Peyer's patch (tissue), 4 donors: ENCODE measurements around the gene SDF2L1. TPM values are rescaled to one million over a fixed set of nuclear protein-coding genes. Genes with fewer than 3 reads are reported as not detected.

ENCODE experiments used
- DNase-seq, 3 donors: peaks; one replicate each; pipeline ENCODE4 v3.0.0-alpha.2; 2017 to 2019
- H3K27ac ChIP-seq, 4 donors: fragments of 200-600 bp; sonication (generic); one replicate each; pipeline ENCODE4 v1.5.1; 2016 to 2019
- H3K27me3 ChIP-seq, 2 donors: fragments of 200-600 bp; sonication (generic); one replicate each; pipeline ENCODE4 v1.5.1; 2019
- H3K36me3 ChIP-seq, 3 donors: fragments of 200-600 bp; sonication (generic); one replicate each; pipeline ENCODE4 v1.5.1; 2016 to 2019
- H3K4me1 ChIP-seq, 4 donors: fragments of 200-600 bp; sonication (generic); one replicate each; pipeline ENCODE4 v1.5.1; 2016 to 2019
- H3K4me3 ChIP-seq, 4 donors: fragments of 200-600 bp; sonication (generic); 1 replicate in 3 of 4; 2 replicates in 1 of 4; pipeline ENCODE4 v1.5.1; 2016 to 2019; ENCODE audit warnings: mild to moderate bottlenecking in 1 of 4
- H3K9me3 ChIP-seq, 4 donors: fragments of 200-600 bp; sonication (generic); one replicate each; pipeline ENCODE4 v1.5.1; 2016 to 2019; ENCODE audit warnings: mild to moderate bottlenecking in 1 of 4
- POLR2A ChIP-seq, 2 donors: fragments of 450-650 bp; IDR thresholded peaks; one replicate each; pipeline ENCODE4 v1.5.1; 2017; ENCODE audit warnings: antibody characterized with exemption in 2 of 2, mild to moderate bottlenecking in 2 of 2, moderate library complexity in 2 of 2
- total RNA-seq, 4 donors: library from RNA; depleted of rRNA; stranded (reverse); fragments of >200 nt; gene quantifications; one replicate each; pipeline ENCODE4 v1.1.0, GENCODE V29; 2016
- TF ChIP-seq, protein P1 (sequence below), 6 experiments: fragments of 450-650 bp in 4 of 6; fragments of 200-600 bp in 2 of 6; sonication (generic) in 1 of 6; IDR thresholded peaks; one replicate each; pipeline ENCODE4 v1.5.1; 2017 to 2019; ENCODE audit warnings: antibody characterized with exemption in 6 of 6, mild to moderate bottlenecking in 3 of 6, moderate library complexity in 1 of 6

SDF2L1 gene
- total RNA-seq, 4 donors from 2014 or later: 14.9 to 49.2 (median 30.0) TPM

DNA sequence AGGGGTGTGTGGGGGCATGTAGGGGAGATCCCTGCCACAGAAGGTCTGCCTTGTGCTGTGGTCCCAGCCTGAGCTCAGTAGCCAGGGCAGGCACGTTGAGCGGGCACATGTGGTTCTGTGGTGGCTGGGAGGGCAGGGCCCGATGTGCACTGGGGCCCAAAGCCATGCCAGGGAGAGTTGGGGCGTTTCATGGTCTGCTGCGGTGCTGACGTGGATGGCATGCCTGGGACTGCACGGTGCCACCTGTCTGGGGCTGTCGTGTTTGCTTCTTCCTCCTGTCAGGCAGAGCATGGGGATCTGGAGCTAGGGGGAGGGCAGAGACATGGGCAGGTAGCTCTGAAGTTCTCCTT lies 43.0 kb downstream of the SDF2L1 start:
- H3K4me3 ChIP-seq: no peak overlapping the region
- TF ChIP-seq, protein P1, sequence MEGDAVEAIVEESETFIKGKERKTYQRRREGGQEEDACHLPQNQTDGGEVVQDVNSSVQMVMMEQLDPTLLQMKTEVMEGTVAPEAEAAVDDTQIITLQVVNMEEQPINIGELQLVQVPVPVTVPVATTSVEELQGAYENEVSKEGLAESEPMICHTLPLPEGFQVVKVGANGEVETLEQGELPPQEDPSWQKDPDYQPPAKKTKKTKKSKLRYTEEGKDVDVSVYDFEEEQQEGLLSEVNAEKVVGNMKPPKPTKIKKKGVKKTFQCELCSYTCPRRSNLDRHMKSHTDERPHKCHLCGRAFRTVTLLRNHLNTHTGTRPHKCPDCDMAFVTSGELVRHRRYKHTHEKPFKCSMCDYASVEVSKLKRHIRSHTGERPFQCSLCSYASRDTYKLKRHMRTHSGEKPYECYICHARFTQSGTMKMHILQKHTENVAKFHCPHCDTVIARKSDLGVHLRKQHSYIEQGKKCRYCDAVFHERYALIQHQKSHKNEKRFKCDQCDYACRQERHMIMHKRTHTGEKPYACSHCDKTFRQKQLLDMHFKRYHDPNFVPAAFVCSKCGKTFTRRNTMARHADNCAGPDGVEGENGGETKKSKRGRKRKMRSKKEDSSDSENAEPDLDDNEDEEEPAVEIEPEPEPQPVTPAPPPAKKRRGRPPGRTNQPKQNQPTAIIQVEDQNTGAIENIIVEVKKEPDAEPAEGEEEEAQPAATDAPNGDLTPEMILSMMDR (IDR thresholded peaks at IDR 0.05): no peak
- TF ChIP-seq POLR2A (IDR thresholded peaks at IDR 0.05): no peak
- no peak for DNase-seq
- peaks cover 0 to 82% (median 0%) of the 10 kb centered on the region in 3 donors for H3K36me3 ChIP-seq
- H3K4me1 ChIP-seq: no peaks in the 10 kb centered on the region
- no peaks in the 10 kb centered on the region for H3K27me3 ChIP-seq
- no peak overlapping the region for H3K27ac ChIP-seq
- H3K9me3 ChIP-seq: no peaks in the 10 kb centered on the region

DNA sequence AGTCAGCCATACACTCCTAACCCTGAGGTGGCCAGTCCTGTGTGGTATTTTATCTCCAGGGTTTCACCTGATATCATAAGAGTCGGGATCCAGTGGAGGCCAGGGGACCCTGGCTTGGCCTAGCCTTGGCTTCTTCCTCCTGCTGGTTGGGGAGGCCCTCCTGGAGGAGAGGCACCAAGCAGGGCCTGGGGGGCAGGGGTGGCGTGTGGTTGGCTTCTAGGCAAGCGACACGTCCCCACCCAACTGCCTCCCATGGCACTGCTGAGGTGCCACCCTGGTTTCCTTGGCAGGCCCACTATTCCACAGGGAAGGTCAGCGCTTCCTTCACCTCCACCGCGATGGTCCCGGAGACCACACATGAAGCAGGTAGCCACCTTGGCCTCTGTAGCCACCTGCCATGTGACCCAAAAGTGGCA lies 44.1 kb downstream of the SDF2L1 start:
- TF ChIP-seq, protein P1 (IDR thresholded peaks at IDR 0.05): no peak
- TF ChIP-seq POLR2A (IDR thresholded peaks at IDR 0.05): no peak
- no peak for DNase-seq
- Histone ChIP-seq H3K9me3 (no peaks in the 10 kb centered on the region), H3K36me3 (peaks cover 0 to 81% (median 0%) of the 10 kb centered on the region in 3 donors), H3K4me1 (no peaks in the 10 kb centered on the region), H3K27me3 (no peaks in the 10 kb centered on the region), H3K4me3 (no peak overlapping the region), H3K27ac (no peak overlapping the region)

DNA sequence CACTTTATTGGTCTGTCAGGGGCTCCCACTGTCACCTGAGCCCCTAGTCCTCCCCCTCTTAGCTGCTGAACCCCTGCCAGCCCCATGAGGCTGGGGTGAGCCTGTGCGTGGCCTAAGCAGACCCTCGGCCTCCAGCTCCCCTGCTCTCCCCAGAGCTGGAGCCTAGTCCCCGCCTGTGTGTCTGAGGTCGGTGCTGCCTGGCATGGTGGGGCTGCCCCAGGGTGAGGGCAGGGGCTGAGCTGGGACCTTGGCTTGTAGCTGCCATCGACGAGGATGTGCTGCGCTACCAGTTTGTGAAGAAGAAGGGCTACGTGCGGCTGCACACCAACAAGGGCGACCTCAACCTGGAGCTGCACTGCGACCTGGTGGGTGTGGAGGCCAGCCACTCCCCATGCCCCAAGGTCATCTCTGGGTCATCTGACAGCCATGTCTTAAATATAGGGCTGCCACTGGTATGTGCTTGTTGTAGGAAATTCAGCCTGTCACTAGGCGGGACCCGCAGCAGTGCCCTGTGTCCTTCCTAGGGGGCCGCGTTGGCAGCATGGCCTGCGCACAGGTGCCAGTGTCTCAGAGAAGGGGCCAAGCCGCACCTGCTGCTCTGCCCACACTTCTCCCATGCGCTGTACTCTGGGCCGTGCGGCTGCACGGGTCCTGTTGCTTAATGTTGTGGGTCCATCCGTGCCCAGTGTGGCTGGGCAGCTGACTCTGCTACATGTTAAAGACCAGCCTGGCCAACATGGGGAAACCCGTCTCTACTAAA lies 44.7 kb downstream of the SDF2L1 start:
- H3K4me3 ChIP-seq: no peak overlapping the region
- no peak overlapping the region for H3K27ac ChIP-seq
- TF ChIP-seq, protein P1 (IDR thresholded peaks at IDR 0.05): no peak
- no peak for TF ChIP-seq POLR2A (IDR thresholded peaks at IDR 0.05)
- peaks cover 0 to 82% (median 0%) of the 10 kb centered on the region in 3 donors for H3K36me3 ChIP-seq
- H3K4me1 ChIP-seq: no peaks in the 10 kb centered on the region
- no peaks in the 10 kb centered on the region for H3K27me3 ChIP-seq
- no peaks in the 10 kb centered on the region for H3K9me3 ChIP-seq
- no peak for DNase-seq

DNA sequence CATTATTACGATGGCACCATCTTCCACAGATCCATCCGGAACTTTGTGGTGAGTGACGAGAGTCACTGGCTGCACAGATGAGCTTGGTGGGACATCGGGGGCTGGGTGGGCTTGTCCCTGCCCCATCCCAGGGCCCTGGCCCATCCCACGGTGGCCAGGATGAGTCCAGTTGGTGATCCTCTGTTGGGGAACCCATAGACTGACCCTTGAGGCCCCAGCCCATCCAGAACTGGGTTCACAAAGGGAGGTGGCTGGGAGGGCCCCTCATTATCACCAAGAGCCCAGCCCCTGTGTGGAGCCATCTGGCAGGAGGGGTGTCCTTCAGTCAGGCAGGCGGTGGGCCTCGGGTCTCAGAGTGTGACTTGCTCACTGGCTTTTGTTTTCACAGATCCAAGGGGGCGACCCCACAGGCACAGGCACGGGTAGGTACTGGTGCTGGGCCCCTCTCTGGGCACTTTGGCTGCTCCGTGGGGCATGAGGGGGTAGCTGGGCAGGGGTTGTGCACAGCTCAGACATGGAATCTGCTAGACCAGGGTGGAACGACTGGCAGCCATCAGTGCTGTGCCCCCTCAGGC lies 45.7 kb downstream of the SDF2L1 start:
- peaks cover 0 to 80% (median 0%) of the 10 kb centered on the region in 3 donors for H3K36me3 ChIP-seq
- H3K27ac ChIP-seq: no peak overlapping the region
- no peak for DNase-seq

DNA sequence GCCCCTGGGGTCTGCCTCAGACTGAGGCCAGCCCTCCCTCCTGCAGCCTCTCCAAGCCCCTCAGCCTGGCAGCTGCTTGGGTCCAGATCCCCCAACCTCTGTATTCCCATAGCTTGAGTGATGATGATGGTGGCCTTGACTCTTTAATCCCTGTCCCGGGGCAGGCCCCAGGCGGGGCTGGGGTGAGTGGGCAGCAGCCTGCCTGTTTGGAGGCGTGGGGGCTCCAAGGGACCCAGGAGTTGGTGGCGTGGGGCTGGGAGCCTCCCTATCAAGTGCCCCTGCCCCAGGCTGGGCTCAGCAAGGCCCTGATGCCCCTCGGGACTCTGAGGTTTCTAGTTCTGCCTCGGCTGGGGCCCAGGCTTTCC lies 46.2 kb downstream of the SDF2L1 start:
- no peak for DNase-seq
- no peaks in the 10 kb centered on the region for H3K4me1 ChIP-seq
- H3K27ac ChIP-seq: no peak overlapping the region
- H3K27me3 ChIP-seq: no peaks in the 10 kb centered on the region
- H3K36me3 ChIP-seq: peaks cover 0 to 77% (median 0%) of the 10 kb centered on the region in 3 donors
- H3K9me3 ChIP-seq: no peaks in the 10 kb centered on the region
- H3K4me3 ChIP-seq: no peak overlapping the region
- no peak for TF ChIP-seq POLR2A (IDR thresholded peaks at IDR 0.05)
- TF ChIP-seq, protein P1 (IDR thresholded peaks at IDR 0.05): no peak

More for the DNA sequence above, 45.7 kb downstream of the SDF2L1 start:
- H3K4me1 ChIP-seq: no peaks in the 10 kb centered on the region
- TF ChIP-seq, protein P1 (IDR thresholded peaks at IDR 0.05): no peak
- TF ChIP-seq POLR2A (IDR thresholded peaks at IDR 0.05): no peak
- H3K9me3 ChIP-seq: no peaks in the 10 kb centered on the region
- H3K4me3 ChIP-seq: no peak overlapping the region
- no peaks in the 10 kb centered on the region for H3K27me3 ChIP-seq
